Loucy (cell line): ENCODE measurements around the gene CETN2.

Experiments used
- H2AFZ ChIP-seq: fragments of 200-600 bp; sonication (generic); 2 replicates; pipeline ENCODE4 v1.6.0; 2016; ENCODE audit warnings: antibody characterized with exemption, mild to moderate bottlenecking, low read length, moderate library complexity
- H3F3A ChIP-seq: fragments of 200-600 bp; 2 replicates; pipeline ENCODE4 v1.6.0; 2016; ENCODE audit warnings: antibody characterized with exemption, low read depth, mild to moderate bottlenecking
- H3K27me3 ChIP-seq: fragments of 200-600 bp; sonication (generic); 2 replicates; pipeline ENCODE4 v1.6.1; 2014; ENCODE audit warnings: low read length, mild to moderate bottlenecking; ENCODE audit not compliant: insufficient read depth, poor library complexity, severe bottlenecking
- H3K36me3 ChIP-seq: fragments of 200-600 bp; sonication (generic); 2 replicates; pipeline ENCODE4 v1.6.1; 2016; ENCODE audit warnings: low read length; ENCODE audit not compliant: insufficient read depth
- H3K4me1 ChIP-seq: fragments of 200-600 bp; sonication (generic); 2 replicates; pipeline ENCODE4 v1.5.1; 2014; ENCODE audit warnings: low read length, mild to moderate bottlenecking; ENCODE audit not compliant: insufficient read depth, poor library complexity, severe bottlenecking
- H3K4me2 ChIP-seq: fragments of 200-600 bp; sonication (generic); 2 replicates; pipeline ENCODE4 v1.6.0; 2014; ENCODE audit warnings: antibody characterized with exemption, low read length, low read depth, mild to moderate bottlenecking; ENCODE audit not compliant: poor library complexity, severe bottlenecking
- H3K4me3 ChIP-seq: fragments of 200-600 bp; sonication (generic); 2 replicates; pipeline ENCODE4 v1.5.1; 2014; ENCODE audit warnings: low read length, mild to moderate bottlenecking, mixed read lengths; ENCODE audit not compliant: poor library complexity, severe bottlenecking
- H3K79me2 ChIP-seq: fragments of 200-600 bp; sonication (generic); 2 replicates; pipeline ENCODE4 v1.6.1; 2014; ENCODE audit warnings: low read length; ENCODE audit not compliant: insufficient read depth
- H3K9ac ChIP-seq: fragments of 200-600 bp; sonication (generic); 2 replicates; pipeline ENCODE4 v1.6.0; 2014; ENCODE audit warnings: mild to moderate bottlenecking, low read depth, low read length, moderate library complexity; ENCODE audit not compliant: poor library complexity, severe bottlenecking
- H3K9me2 ChIP-seq: fragments of 200-600 bp; sonication (generic); replicated peaks from 2 replicates; pipeline ENCODE4 v1.6.1; 2016; ENCODE audit warnings: low read depth, low read length, mixed read lengths
- H3K9me3 ChIP-seq: fragments of 200-600 bp; sonication (generic); 2 replicates; pipeline ENCODE4 v1.6.1; 2014; ENCODE audit warnings: mild to moderate bottlenecking, antibody characterized with exemption, low read length, low read depth; ENCODE audit not compliant: insufficient read depth
- H4K20me1 ChIP-seq: fragments of 200-600 bp; sonication (generic); 2 replicates; pipeline ENCODE4 v1.6.0; 2014; ENCODE audit warnings: antibody characterized with exemption, low read length, mild to moderate bottlenecking; ENCODE audit not compliant: insufficient read depth, poor library complexity, severe bottlenecking
- CTCF ChIP-seq: fragments of 200-600 bp; sonication (generic); conservative IDR thresholded peaks from 2 replicates; pipeline ENCODE4 v1.5.1; 2014; ENCODE audit warnings: mild to moderate bottlenecking, antibody characterized with exemption, low read length
- EZH2phosphoT487 ChIP-seq: fragments of 200-600 bp; IDR thresholded peaks from 2 replicates; pipeline ENCODE4 v1.6.1; 2018; ENCODE audit warnings: antibody characterized with exemption, mild to moderate bottlenecking, moderate library complexity, borderline replicate concordance

CETN2 gene

GRCh38 chrX:152821145-152821765 is 9.3 kb downstream of the CETN2 start:
- TF ChIP-seq EZH2phosphoT487 (no peak), CTCF (peak; percentile 70)
- H3K79me2 ChIP-seq = no peaks in the 10 kb centered on the region
- no peak overlapping the region for H3K4me2 ChIP-seq
- no peaks in the 10 kb centered on the region for H3K4me1 ChIP-seq
- no peaks in the 10 kb centered on the region for H3K9me3 ChIP-seq
- H2AFZ ChIP-seq = no peak overlapping the region
- no peaks in the 10 kb centered on the region for H4K20me1 ChIP-seq
- no peaks in the 10 kb centered on the region for H3K36me3 ChIP-seq
- H3K4me3 ChIP-seq = no peak overlapping the region
- no peak overlapping the region for H3K9ac ChIP-seq
- no peaks in the 10 kb centered on the region for H3F3A ChIP-seq
- H3K27me3 ChIP-seq = no peaks in the 10 kb centered on the region
- H3K9me2 ChIP-seq = no peaks in the 10 kb centered on the region

- H3K79me2 ChIP-seq = no peaks in the 10 kb centered on the region
- H3K9me3 ChIP-seq = no peaks in the 10 kb centered on the region
- H3K9me2 ChIP-seq = no peaks in the 10 kb centered on the region
- no peak for TF ChIP-seq EZH2phosphoT487
- TF ChIP-seq CTCF = no peak
- H3K4me2 ChIP-seq = no peak overlapping the region
- no peaks in the 10 kb centered on the region for H3F3A ChIP-seq
- no peak overlapping the region for H3K4me3 ChIP-seq
- H3K9ac ChIP-seq = no peak overlapping the region
- peaks cover 5% of the 10 kb centered on the region for H3K4me1 ChIP-seq
- H2AFZ ChIP-seq = no peak overlapping the region
- H3K27me3 ChIP-seq = no peaks in the 10 kb centered on the region
- H4K20me1 ChIP-seq = no peaks in the 10 kb centered on the region
- no peaks in the 10 kb centered on the region for H3K36me3 ChIP-seq
Measured at GRCh38 chrX:152819732-152820131, 10.8 kb downstream of the CETN2 start.

GRCh38 chrX:152819266-152819665 is 11.3 kb downstream of the CETN2 start:
- Histone ChIP-seq H3K9me3 (no peaks in the 10 kb centered on the region), H3K9ac (no peak overlapping the region), H3F3A (no peaks in the 10 kb centered on the region), H3K4me1 (peaks cover 10% of the 10 kb centered on the region), H3K36me3 (no peaks in the 10 kb centered on the region), H3K4me3 (no peak overlapping the region), H3K79me2 (no peaks in the 10 kb centered on the region), H3K27me3 (no peaks in the 10 kb centered on the region), H3K4me2 (no peak overlapping the region), H3K9me2 (no peaks in the 10 kb centered on the region), H4K20me1 (no peaks in the 10 kb centered on the region), H2AFZ (no peak overlapping the region)
- no peak for TF ChIP-seq EZH2phosphoT487
- TF ChIP-seq CTCF = no peak
